NCI-H2107 (cell line): ENCODE results near the gene APOL4.
"Not testable (repeated sequence)": the region's sequence is repeated elsewhere in the genome, so short reads cannot be mapped to it uniquely, and the experiment has no call there.

Experiments used
- DNase-seq: peaks from one replicate; lab custom pipeline; 2025; lab: John Stamatoyannopoulos, UW

The APOL4 gene

DNA sequence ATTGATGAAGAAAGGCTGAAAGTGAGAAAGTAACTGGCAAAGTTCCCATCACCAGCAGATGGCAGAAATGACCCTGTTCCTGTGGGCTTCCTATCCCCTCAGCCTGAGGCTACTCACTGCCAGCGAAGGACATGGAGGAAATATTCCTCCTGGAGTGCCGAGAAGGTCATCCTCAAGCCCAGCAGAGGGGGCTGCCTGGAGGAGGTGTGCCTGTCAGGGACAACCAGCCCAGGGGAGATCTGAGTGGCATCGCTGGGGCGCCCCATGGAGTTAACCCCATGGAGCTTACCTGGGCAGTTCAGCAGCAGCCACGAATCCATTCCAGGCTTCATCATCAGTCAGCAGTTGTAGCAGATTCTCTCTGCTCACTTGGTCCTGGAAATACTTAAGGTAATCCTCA lies 29.4 kb upstream of the APOL4 start:
- not testable (repeated sequence) for DNase-seq

DNA sequence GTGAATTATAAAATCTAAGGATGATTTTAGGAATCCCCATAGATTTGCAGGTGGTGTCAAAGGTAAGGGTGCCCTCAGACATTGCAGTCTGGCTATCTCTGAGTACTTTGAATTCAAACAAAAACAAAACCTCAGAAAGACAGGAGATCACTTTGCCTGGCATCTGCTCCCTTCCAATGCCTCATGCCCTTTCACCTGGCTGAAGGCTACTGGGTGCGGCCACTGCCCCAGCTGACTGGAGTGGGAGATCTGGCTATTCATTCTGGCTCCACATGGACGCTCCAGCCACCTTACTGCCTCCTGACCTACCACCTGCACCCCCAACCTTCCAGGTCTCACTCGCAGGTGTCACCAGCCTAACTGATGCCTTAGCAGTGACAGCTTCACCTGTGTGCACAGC lies 28.0 kb upstream of the APOL4 start:
- DNase-seq = not testable (repeated sequence)

DNA sequence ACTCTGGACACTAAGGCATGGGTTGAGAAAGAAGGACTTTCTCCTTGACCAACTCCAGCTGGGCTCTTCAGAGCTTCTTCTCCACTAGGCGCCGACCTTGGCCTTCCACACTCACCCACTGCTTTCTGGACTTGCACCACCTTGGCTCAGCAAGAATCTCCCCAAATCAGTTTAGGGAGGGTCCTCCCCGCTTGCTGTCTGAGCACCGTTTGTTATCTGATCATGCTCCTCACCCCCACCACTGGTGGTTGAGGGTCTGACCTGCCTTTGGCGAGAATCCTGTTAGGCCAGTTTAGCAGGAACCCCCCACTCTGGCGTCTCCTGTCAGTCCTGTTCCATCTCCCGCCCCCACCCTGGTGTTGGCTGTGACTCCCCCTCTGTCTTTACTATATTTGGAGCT lies 27.3 kb upstream of the APOL4 start:
- DNase-seq = no peak

DNA sequence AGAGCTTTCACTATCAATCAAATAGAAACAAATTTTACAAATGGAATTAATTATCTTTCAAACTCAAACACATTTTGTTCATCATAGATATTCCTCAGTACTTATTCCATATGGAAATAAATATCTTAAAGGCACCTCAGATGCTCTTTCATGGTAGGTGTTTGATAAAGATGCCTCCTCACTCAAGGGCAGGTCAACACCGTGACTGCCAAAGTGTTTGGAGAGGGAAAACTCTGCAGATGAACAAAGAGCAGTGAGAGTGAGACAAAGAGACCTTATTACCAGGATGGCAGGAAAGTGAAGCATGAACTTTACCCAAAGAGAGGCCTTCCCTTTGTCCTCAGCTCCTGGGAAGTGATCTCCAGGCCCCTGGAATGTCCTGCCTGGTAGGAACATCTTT lies 26.8 kb upstream of the APOL4 start:
- not testable (repeated sequence) for DNase-seq

DNA sequence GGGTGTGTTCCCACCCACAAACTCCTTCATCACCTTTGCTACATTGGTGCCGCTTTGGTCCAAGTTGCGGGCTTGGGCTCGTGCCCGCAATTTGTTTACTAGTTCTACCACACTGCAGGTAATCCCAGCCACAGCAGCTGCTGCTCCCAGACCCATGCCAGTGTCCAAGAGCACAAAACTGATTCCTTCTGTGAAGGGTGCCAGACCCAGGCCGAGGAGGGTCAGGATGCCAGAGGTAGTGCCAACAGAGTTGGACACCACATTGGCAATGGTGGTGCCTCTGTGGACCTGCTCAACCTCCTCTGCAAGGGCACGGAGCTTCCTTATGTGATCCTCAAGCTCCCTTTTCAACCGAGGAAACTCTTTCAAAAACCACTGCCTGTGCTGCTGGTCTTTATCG lies 26.2 kb upstream of the APOL4 start:
- DNase-seq = no peak

DNA sequence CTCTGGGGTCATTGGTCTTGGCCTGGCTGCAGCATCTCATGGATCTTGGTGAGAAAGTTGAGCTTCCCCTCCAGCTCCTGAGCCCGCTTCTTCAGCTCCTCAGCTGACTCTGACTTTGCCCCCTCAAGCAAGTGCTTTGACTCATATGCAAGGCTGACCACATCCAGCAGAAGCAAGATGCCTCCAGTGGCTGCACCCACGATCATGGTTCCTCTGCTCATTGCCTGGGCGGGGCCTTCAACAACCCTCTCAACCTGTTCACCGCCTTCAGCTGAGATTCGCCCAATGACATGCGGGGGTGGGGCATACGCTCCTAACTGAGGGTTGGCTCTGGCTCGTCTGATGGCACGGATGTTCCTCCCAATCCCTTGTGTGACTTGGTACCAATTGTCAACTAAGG lies 25.8 kb upstream of the APOL4 start:
- no peak for DNase-seq

DNA sequence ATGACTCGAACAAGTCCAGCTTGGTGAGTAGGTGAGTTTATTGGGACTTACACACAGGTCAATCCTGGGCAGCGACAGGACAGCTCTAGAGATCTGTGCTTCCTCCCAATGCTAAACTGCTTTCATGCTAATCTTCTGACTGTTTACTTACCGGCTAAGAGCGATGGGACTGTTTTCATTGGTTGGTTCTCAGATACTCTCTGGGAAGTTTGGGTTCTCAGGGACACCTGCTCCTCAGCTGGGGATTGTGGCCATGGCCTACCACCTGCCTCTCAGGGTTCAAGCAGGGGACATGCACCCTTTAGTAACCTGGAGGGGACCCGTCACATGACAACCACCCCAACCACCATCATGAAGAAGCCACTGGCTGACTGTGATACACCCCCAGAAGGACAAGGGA lies 24.6 kb upstream of the APOL4 start:
- no peak for DNase-seq

DNA sequence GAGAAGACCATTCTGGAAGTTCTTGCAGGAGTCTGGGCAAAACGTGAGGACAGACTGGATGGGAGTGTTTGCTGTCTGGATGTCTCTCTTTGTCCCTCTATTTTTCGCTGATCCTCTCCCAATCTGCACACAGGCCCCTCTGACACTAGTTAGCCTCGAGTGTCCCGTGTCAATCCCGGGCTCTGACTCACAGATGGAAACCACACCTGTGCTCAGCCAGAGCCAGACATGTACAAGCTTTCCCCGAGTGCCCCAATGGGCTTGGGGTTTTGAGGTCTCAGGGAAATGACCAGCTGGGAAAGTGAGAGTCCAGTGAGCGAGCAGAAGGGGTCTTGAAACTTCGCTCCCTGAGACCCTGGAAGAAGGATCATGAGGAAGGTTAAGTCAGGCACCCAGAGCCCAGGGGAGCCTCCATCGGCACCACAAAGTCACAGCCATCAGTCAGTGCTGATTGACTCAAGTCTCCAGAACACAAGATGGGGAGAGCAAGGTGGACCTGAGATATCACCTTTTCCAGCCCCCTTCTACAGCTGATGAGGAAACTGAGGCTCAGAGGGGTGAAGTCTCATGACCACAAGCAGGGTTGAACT lies 23.8 kb upstream of the APOL4 start:
- no peak for DNase-seq

DNA sequence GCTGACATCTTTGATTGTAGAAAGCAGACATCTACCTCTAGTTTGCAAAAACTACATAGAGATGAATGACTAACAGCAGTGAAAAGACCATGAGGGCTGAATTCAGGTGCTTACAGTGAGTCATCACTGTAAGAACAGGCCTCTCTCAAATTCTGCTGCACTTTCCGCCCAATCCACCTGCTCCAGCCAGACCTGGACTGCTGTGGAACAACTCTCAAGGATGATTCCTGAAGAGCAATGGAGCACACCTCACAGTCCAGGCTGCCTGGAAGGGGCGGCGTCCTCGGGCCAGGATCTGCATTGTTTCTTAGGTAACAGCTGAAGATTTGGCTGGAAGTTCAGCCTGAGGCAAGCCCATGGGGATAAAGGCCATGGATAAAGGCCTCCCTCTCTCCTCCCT lies 22.6 kb upstream of the APOL4 start:
- DNase-seq = no peak

DNA sequence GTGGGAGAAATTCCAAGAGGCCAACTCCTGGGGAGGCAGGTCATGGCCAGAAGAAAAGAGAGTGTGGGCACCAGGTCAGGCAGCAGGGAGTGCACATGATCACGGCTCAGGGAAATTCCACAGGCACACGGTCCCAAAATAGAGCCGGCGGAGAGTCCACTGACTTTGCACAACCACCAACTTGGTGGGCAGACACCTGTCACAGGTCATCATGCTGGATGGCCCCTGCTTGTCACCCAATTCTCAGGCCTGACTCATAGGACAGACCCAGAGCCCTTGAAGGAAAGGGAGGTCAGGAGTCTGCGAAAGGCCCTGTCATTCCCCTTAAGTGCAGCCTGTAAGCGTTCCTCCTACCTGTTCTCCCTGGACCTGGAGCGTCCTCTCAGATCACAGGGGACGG lies 21.9 kb upstream of the APOL4 start:
- no peak for DNase-seq

DNA sequence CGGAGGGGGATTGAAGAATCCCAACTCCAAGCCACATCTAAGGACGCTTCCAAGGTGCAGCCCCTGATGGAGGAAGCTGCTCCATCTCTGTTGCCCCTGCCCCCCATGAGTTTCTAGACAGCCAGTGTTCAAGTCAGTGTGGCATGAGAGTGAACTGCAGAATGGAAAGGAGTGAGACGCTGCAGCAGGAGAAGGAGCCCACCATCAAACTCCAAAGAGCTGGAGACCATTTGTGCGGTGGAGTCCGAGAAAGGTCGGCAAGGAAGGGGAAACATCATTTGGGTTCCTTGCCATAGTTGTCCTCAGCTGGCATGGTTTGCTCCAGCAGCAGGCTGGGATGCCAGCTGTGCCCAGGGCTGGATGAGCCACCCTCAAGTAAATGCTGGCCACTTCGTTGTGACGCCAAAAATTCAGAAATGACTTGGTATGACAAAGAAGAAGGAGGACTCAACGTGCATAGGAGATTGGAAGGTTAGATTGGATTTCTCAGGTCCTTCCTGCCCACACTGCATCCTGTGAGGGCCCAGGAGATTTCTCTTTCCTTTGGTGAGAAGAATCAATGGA lies 21.4 kb upstream of the APOL4 start:
- no peak for DNase-seq

DNA sequence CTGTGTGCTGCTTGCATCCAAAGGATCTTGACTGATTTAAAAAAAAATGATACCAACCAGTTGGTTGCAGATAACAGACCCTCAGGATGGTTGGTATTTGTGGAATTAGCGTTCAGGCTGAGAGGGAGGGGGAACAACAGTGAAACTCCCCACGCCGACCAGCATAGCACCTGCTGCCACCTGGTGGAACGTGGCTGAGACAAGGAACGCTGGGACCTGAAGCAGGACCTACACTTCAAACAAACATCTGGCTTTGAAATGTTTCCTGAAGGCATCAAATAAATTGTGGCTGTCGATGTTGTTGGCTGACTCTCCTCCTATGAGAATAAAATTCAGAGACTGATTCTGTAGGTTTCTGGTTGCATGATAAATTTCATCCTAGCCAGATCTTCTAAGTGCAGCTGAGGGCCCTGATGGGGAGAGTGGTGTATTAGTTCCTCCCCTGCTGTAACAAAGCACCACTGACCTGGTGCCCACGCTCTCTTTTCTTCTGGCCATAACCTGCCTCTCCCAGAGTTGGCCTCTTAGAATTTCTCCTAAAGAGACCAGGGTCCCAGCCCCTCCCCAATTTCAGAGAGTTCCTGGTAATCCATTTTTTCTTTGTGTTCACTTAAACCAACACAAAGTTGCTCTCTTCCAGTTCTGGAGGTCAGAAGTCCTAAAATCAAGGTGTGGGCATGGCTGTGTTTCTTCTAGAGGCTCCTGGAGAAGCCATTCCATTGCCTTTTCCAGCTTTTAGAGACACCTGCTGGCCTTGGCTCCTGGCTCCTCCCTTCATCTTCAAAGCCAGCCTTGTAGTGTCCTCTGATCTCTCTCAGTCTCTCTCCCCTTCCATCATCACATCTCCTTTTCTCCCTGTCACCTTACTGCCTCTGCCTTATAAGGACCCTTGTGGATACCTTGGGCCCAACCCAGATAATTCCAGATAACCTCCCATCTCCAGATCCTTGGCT lies 20.5 kb upstream of the APOL4 start:
- no peak for DNase-seq

DNA sequence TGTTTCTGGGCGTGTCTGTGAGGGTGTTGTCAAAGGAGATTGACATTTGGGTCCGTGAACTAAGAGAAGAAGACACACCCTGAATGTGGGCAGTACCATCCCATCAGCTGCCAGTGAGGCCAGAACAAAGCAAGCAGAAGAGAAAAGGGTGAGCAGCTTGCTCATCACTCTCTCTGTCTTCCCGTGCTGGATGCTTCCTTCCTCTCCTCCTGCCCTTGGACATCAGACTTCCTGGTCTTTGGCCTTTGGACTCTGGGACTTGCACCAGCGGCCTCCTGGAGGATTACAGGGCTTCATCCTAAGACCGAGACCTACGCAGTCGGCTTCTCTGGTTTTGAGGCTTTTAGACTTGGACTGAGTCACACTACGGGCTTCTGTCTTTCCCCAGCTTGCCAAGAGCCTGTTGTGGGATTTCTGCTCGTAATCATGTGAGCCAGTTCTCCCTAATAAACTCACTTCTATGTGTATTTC lies 18.9 kb upstream of the APOL4 start:
- no peak for DNase-seq

DNA sequence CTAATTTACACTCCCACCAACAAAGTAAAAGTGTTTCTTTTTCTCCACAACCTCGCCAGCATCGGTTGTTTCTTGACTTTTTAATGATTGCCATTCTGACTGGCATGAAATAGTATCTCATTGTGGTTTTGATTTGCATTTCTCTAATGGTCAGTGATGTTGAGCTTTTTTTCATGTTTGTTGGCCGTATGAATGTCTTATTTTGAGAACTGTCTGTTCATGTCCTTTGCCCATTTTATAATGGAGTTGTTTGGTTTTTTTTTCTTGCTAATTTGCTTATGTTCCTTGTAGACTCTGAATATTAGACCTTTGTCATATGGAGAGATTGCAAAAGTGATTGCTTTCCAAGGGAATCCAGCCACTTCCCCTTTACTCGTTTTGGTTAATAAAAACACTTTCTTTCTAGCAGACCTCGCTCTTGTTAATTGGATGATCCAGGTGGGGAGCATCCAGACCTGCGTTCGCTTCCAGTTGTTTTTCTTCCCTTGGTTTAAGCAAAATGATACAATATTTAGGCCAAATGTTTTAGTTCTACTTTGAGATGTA lies 17.1 kb upstream of the APOL4 start:
- DNase-seq = no peak

DNA sequence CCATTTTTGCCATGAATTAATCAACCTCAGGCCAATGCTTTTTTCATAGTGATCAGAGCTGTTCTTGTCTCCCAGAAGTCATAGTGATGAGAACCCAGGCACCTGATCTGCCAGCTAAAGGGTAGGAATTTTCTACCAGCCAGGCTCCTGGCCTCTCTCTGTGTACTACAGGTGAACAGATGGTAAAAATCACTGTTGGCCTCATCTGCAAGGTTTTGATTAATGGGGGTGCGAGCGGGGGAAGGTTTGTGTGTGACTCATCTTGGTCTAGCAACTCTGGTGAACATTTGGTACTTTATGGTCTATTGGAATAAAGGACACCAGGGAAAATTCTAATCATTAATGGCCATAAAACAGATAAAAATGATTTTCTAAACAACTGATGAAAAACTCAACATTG lies 14.4 kb upstream of the APOL4 start:
- no peak for DNase-seq

DNA sequence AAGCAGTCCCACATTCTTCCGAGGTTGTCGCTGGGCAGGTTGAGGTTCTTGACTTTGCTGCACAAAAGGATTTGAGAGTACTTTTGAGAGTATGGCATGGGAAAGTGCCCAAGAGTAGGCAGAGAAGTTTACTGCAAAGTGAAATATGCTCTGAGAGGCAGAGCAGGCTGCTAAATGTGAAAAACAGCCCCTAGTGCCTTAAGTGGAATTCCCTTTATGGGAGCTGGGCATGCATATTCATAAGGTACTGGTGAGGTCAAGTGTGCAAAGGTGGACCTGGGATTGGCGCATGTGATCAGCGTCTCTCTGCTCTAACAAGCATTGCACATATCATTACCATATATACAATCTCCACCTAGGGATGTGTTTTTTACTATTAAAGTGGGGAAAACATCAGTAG lies 12.0 kb upstream of the APOL4 start:
- no peak for DNase-seq

DNA sequence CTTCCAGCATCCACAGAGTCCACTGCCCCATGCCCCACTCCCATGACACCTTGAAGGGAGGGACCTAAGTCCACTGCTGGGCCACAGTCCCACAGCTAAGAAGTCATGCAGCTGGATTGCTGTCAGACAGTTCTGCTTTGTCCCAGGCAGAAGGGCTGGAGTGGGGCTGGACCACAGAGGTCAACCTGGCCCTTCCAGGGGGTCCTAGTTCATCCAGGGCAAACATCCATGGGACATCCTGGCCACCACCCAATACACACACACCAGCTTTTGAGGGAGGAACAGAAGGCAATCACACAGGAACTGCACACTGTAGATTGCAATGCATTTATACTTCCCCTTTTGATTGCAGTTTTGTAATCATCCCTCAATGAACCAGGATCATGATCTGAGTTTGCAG lies 11.3 kb upstream of the APOL4 start:
- no peak for DNase-seq

DNA sequence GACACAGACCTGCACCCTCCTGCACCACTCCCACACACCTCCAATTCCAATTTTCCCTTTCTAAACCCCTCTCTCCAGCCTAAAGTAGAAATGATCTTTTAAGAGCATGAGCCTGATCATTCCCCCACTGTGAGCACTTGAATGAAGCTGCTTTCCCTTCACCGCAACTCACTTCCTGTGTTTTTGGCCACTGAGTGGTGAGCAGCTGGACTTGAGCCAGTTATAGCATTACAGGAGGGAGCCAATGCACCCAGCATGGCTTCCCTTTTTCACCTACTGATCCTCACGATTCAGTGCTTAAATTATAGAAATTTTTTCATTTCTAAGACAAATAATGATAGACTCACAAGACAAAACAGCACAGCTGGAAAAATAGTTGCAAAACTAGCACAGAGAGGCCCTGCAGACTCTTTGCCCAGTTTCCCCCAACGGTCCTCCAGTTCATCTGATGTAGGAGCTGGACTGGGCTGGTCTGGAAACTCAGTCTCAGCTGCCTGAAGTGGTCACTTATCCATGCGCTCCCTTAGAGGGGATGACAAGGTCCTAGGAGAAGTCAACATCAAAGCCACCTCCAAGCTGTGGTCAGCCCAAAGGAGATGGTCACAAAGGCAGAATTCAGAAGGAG lies 9.7 kb upstream of the APOL4 start:
- peak; percentile 16 for DNase-seq

DNA sequence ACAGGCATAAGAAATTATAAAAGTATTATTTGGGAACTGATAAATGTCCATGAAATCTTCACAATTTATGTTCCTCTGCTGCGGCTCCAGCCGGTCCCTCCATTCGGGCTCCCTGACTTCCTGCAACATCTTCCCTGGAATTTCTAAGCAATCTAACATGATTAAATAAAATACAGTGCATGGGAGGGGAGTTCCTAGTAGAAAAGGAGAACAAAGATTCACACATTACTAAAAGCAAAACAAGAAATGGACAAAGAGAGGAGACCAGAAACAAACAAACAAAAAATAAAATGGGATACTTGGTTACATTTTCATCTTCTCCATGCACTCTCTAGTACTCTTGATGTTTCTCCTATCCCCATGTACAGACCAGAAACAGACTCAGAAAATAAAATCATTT lies 8.6 kb upstream of the APOL4 start:
- no peak for DNase-seq

DNA sequence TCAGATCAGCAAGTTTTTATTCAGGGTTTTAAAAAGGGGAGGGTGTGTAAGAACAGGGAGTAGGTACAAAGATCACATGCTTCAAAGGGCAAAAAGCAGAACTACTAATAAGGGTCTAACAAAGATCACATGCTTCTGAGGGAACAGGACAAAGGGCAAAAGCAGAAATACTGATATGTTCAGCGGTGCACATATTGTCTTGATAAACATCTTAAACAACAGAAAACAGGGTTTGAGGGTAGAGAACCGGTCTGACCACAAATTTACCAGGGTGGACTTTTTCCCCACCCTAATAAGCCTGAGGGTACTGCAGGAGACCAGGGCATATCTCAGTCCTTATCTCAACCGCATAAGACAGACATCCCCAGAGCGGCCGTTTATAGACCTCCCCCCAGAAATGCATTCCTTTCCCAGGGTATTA lies 7.9 kb upstream of the APOL4 start:
- not testable (repeated sequence) for DNase-seq

DNA sequence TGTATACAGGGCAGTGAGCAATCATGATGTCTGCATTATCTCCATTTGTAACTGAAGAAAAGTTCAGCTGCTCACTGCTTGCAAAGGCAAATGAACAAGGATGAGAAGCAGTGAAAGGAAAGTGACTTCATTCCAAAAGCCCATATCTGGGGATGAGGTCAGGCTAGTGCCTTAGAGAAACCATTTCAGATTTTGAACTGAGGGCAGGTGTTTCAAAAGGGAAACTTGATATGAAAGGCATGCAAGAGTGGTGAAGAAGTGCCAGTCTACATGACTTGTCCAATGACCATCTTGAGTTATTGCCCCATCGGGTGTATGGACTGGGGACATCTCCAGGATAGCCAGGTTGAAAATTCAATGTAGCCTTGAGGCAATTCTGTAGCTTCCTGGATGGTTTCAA lies 7.3 kb upstream of the APOL4 start:
- no peak for DNase-seq

DNA sequence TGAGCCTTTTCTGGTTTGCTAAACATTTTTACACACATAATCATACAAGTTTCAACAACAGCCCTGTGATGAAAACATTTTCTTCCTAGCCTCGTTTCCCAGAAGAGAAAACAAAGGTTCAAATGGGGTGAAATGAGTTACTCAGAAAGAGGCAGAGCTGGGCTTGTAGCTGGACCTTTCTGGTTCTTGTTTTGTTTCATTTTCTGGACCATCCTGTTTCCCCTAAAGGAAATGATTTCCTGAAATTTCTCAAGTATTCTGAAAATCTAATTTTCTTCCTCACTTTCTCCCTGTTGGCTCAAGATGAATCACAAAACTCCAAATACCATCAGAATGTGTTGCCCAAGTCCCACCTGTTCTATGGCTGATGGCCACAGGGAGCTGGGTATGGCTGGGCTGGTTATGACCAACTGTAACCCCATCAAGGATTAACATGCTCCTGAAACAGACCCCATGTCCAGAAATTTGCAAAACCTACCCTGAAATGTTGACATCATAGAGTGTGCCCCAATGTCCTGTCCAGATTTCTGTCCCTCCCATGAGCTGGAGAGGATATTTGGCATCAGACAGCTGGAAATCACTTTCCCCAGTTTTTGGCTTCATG lies 6.7 kb upstream of the APOL4 start:
- DNase-seq = no peak
